GM19468 (cell line): ENCODE data around the gene COX8C.

Experiments
- ATAC-seq: cut with Tn5 transposase; IDR thresholded peaks from one replicate; pipeline ENCODE4 v1.9.1; 2021; ENCODE audit warnings: mild to moderate bottlenecking, moderate library complexity, moderate number of reproducible peaks; ENCODE audit not compliant: unreplicated experiment; ENCODE audit errors: extremely low read depth

COX8C gene

GRCh38 chr14:93319958-93320357 lies 27.0 kb upstream of the COX8C start:
- ATAC-seq, result no peak

- no peak for ATAC-seq
Measured at GRCh38 chr14:93320489-93320888, 26.5 kb upstream of the COX8C start.

GRCh38 chr14:93322929-93323599 lies 23.9 kb upstream of the COX8C start:
- ATAC-seq, result no peak

- no peak for ATAC-seq
Measured at GRCh38 chr14:93323600-93324174, 23.3 kb upstream of the COX8C start.

GRCh38 chr14:93326196-93326595 lies 20.8 kb upstream of the COX8C start:
- ATAC-seq, result no peak

- no peak for ATAC-seq
Measured at GRCh38 chr14:93328546-93328945, 18.4 kb upstream of the COX8C start.

GRCh38 chr14:93329965-93330608 lies 16.9 kb upstream of the COX8C start:
- ATAC-seq, result no peak

- no peak for ATAC-seq
Measured at GRCh38 chr14:93330609-93331000, 16.4 kb upstream of the COX8C start.

GRCh38 chr14:93331002-93331727 lies 15.8 kb upstream of the COX8C start:
- ATAC-seq, result no peak

GRCh38 chr14:93331728-93332396 lies 15.1 kb upstream of the COX8C start:
- no peak for ATAC-seq

GRCh38 chr14:93332397-93332852 lies 14.6 kb upstream of the COX8C start:
- peak; percentile 33 for ATAC-seq

- peak; percentile 69 for ATAC-seq
Measured at GRCh38 chr14:93332853-93333630, 13.9 kb upstream of the COX8C start, which contains the start of gene BTBD7. BTBD7 (minus strand) TSS chr14:93333036; CDS start chr14:93296051, 36,985 bp downstream.

- ATAC-seq, result no peak
Measured at GRCh38 chr14:93333631-93334103, 13.3 kb upstream of the COX8C start.

- no peak for ATAC-seq
Measured at GRCh38 chr14:93337143-93337753, 9.7 kb upstream of the COX8C start.

- no peak for ATAC-seq
Measured at GRCh38 chr14:93337884-93338283, 9.1 kb upstream of the COX8C start.

GRCh38 chr14:93343266-93343665 lies 3.7 kb upstream of the COX8C start:
- no peak for ATAC-seq

- no peak for ATAC-seq
Measured at GRCh38 chr14:93343797-93344196, 3.2 kb upstream of the COX8C start.

GRCh38 chr14:93347850-93348249 lies 868 bp downstream of the COX8C start:
- ATAC-seq, result no peak

- ATAC-seq, result no peak
Measured at GRCh38 chr14:93348292-93348691, 1.3 kb downstream of the COX8C start.
